Naive thymus-derived CD4-positive, alpha-beta T cell (primary cell): ENCODE measurements around the gene SGCA. TPM values are rescaled to one million over a fixed set of nuclear protein-coding genes. Genes with fewer than 3 reads are reported as not detected.
A peak's percentile ranks its signal among the peaks of the same experiment; 100 is the strongest.

Experiments used
- ATAC-seq: fragments of 150-1000 bp; cut with Tn5 transposase; 2 replicates; pipeline ENCODE4 v1.10.0; 2021; ENCODE audit warnings: mild to moderate bottlenecking, moderate library complexity
- CTCF ChIA-PET: fragments of 350-600 bp; sonication (Branson Sonifier 250); formaldehyde crosslinking; loops from one replicate; lab custom pipeline; 2021; ENCODE audit warnings: antibody characterized with exemption; lab: Charles Lee
- POLR2A ChIA-PET: fragments of 350-600 bp; sonication (Branson Sonifier 250); formaldehyde crosslinking; loops from one replicate; lab custom pipeline; 2021; ENCODE audit warnings: antibody characterized with exemption, inconsistent platforms; lab: Charles Lee
- DNase-seq, 9 donors: peaks; one replicate each; pipeline versions ENCODE4 v3.0.0 to v3.0.0-alpha.2; 2020 to 2022; ENCODE audit warnings: mixed read lengths in 1 of 9
- H3K27ac ChIP-seq: one replicate; pipeline ENCODE4 v1.7.0; 2013; ENCODE audit warnings: mild to moderate bottlenecking, low read depth, low read length, moderate library complexity
- H3K27me3 ChIP-seq, 2 donors: one replicate each; pipeline ENCODE4 v1.7.0; 2013; ENCODE audit warnings: low read length in 2 of 2, mild to moderate bottlenecking in 2 of 2, moderate library complexity in 2 of 2; ENCODE audit not compliant: control insufficient read depth in 2 of 2, insufficient read depth in 2 of 2
- H3K36me3 ChIP-seq, 3 experiments: 1 replicate in 2 of 3; 2 replicates in 1 of 3; pipeline ENCODE4 v1.7.0; 2013; ENCODE audit warnings: low read length in 3 of 3, mild to moderate bottlenecking in 3 of 3, moderate library complexity in 1 of 3; ENCODE audit not compliant: insufficient read depth in 3 of 3, control insufficient read depth in 2 of 3
- H3K4me1 ChIP-seq, 2 donors: one replicate each; pipeline ENCODE4 v1.7.0; 2013; ENCODE audit warnings: low read length in 2 of 2, mild to moderate bottlenecking in 2 of 2, moderate library complexity in 1 of 2; ENCODE audit not compliant: control insufficient read depth in 2 of 2, insufficient read depth in 2 of 2
- H3K4me3 ChIP-seq: 2 replicates; pipeline ENCODE4 v1.7.0; 2013; ENCODE audit warnings: mild to moderate bottlenecking, low read length
- H3K9me3 ChIP-seq, 3 experiments: 1 replicate in 2 of 3; 2 replicates in 1 of 3; pipeline ENCODE4 v1.7.0; 2013; ENCODE audit warnings: low read length in 3 of 3; ENCODE audit not compliant: control insufficient read depth in 2 of 3
- H3K27ac Mint-ChIP-seq, 9 donors: one replicate each; pipeline ENCODE4 v1.8.0; 2020 to 2022; ENCODE audit warnings: mixed read lengths in 9 of 9, mild to moderate bottlenecking in 8 of 9, moderate library complexity in 5 of 9, inconsistent platforms in 2 of 9
- H3K27me3 Mint-ChIP-seq, 5 donors: one replicate each; pipeline ENCODE4 v1.8.0; 2021 to 2022; ENCODE audit warnings: mixed read lengths in 5 of 5, mild to moderate bottlenecking in 1 of 5
- H3K36me3 Mint-ChIP-seq, 5 donors: one replicate each; pipeline ENCODE4 v1.8.0; 2020 to 2022; ENCODE audit warnings: mixed read lengths in 5 of 5, mild to moderate bottlenecking in 3 of 5, inconsistent platforms in 1 of 5
- H3K4me1 Mint-ChIP-seq, 7 donors: one replicate each; pipeline ENCODE4 v1.8.0; 2020 to 2022; ENCODE audit warnings: mixed read lengths in 7 of 7, mild to moderate bottlenecking in 3 of 7, inconsistent platforms in 1 of 7
- H3K4me3 Mint-ChIP-seq, 10 donors: one replicate each; pipeline ENCODE4 v1.8.0; 2020 to 2022; ENCODE audit warnings: mild to moderate bottlenecking in 10 of 10, mixed read lengths in 10 of 10, moderate library complexity in 6 of 10, inconsistent platforms in 2 of 10
- H3K9me3 Mint-ChIP-seq, 11 donors: one replicate each; pipeline ENCODE4 v1.8.0; 2020 to 2022; ENCODE audit warnings: mixed read lengths in 11 of 11, mild to moderate bottlenecking in 4 of 11, inconsistent platforms in 1 of 11, moderate library complexity in 1 of 11
- intact Hi-C, 2 donors: fragments of 100-400 bp; cut with micrococcal nuclease; formaldehyde crosslinking; loops; one replicate each; pipeline ENCODE4 v1.15.1; 2023
- polyA plus RNA-seq, 2 donors: library from polyadenylated mRNA; unstranded; fragments of 300-500 nt; fragmentation: Illumina TruSeq; gene quantifications; one replicate each; pipeline ENCODE4 v1.2.3, GENCODE V29; 2021
- total RNA-seq, 6 experiments: library from RNA in 5 of 6; stranded (reverse) in 5 of 6; gene quantifications; 1 replicate in 5 of 6; 2 replicates in 1 of 6; pipeline ENCODE4 v1.2.3 and lab custom pipeline; 2021 to 2026

SGCA gene
- total and polyA plus RNA-seq, 7 experiments from 2014 or later = 0.69 TPM; not detected in 6

DNA sequence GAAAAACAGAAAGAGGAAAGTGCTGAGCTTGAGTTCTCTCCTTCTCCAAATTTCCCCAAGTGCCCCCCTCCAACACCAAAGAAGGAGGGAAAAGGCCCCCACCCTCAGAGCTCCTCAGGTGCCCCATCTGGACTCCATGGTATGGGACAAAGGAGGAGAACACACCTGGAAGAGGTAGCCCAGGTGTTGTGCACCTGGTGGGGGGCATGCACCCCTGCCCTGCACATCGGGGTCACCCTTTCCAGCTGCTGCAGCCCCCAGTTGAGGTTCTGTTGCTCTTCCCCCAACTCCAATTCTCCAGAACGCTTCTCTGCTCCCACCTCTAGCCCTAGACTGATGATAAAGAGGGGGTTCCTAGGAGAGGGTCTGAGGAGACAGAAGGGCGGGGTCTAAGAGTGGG lies 38.6 kb downstream of the SGCA start:
- intact Hi-C loops = no loop called here
- Histone ChIP-seq H3K27ac (no peak overlapping the region), H3K27me3 (peaks cover 0 to 13% of the 10 kb centered on the region in 2 donors), H3K4me3 (no peak overlapping the region), H3K4me1 (peaks cover 12% of the 10 kb centered on the region in 2 donors), H3K36me3 (no peaks in the 10 kb centered on the region), H3K9me3 (no peaks in the 10 kb centered on the region)
- Mint-ChIP-seq H3K27me3 (peaks cover 64 to 76% (median 69%) of the 10 kb centered on the region in 5 donors), H3K27ac (no peak overlapping the region), H3K9me3 (peaks cover 0 to 5% (median 0%) of the 10 kb centered on the region in 11 donors), H3K4me3 (no peak overlapping the region), H3K4me1 (peaks cover 8 to 23% (median 20%) of the 10 kb centered on the region in 7 donors), H3K36me3 (peaks cover 0 to 3% (median 0%) of the 10 kb centered on the region in 5 donors)
- ChIA-PET POLR2A (interaction anchor here (0.7 kb wide), 1 partner anchor 11 kb away, joined by 4 read pairs; no protein-coding TSS in a partner anchor), CTCF (interaction anchor here (0.6 to 1.3 kb wide), 3 partner anchors 9 to 356 kb away, joined by 3 read pairs; partner anchors contain the start of gene CACNA1G)
- no peak for ATAC-seq
- DNase-seq = no peak

GRCh38 chr17:50205111-50205962 lies 39.5 kb downstream of the SGCA start:
- peaks cover 0 to 13% of the 10 kb centered on the region in 2 donors for H3K27me3 ChIP-seq
- H3K27ac ChIP-seq = no peak overlapping the region
- H3K36me3 ChIP-seq = no peaks in the 10 kb centered on the region
- Mint-ChIP-seq H3K4me1 (peaks cover 6 to 16% (median 14%) of the 10 kb centered on the region in 7 donors), H3K36me3 (peaks cover 0 to 3% (median 0%) of the 10 kb centered on the region in 5 donors), H3K4me3 (no peak overlapping the region), H3K27me3 (peaks cover 64 to 72% (median 69%) of the 10 kb centered on the region in 5 donors), H3K9me3 (peaks cover 0 to 5% (median 0%) of the 10 kb centered on the region in 11 donors), H3K27ac (peak overlapping the region in 1 of 9 donors; percentile 58)
- ATAC-seq = no peak
- peaks cover 5 to 6% of the 10 kb centered on the region in 2 donors for H3K4me1 ChIP-seq
- ChIA-PET CTCF (interaction anchor here (1.1 to 1.3 kb wide), 2 partner anchors 8 to 88 kb away, joined by 3 read pairs; no protein-coding TSS in a partner anchor), POLR2A (no interaction called here)
- H3K9me3 ChIP-seq = no peaks in the 10 kb centered on the region
- intact Hi-C loops = no loop called here
- H3K4me3 ChIP-seq = no peak overlapping the region
- no peak for DNase-seq

GRCh38 chr17:50205963-50206505 lies 40.2 kb downstream of the SGCA start:
- Mint-ChIP-seq H3K27ac (no peak overlapping the region), H3K27me3 (peaks cover 60 to 68% (median 63%) of the 10 kb centered on the region in 5 donors), H3K36me3 (peaks cover 0 to 3% (median 0%) of the 10 kb centered on the region in 5 donors), H3K4me3 (no peak overlapping the region), H3K9me3 (peaks cover 0 to 5% (median 0%) of the 10 kb centered on the region in 11 donors), H3K4me1 (peaks cover 4 to 10% (median 7%) of the 10 kb centered on the region in 7 donors)
- Histone ChIP-seq H3K9me3 (no peaks in the 10 kb centered on the region), H3K4me3 (no peak overlapping the region), H3K27ac (no peak overlapping the region), H3K36me3 (no peaks in the 10 kb centered on the region), H3K4me1 (peaks cover under 1 to 2% of the 10 kb centered on the region in 2 donors), H3K27me3 (peaks cover 0 to 11% of the 10 kb centered on the region in 2 donors)
- DNase-seq = no peak
- CTCF ChIA-PET = interaction anchor here (0.7 kb wide), 2 partner anchors 27 to 220 kb away, joined by 3 to 7 read pairs; no protein-coding TSS in a partner anchor
- intact Hi-C loops = no loop called here
- ATAC-seq = no peak
- POLR2A ChIA-PET = no interaction called here

GRCh38 chr17:50206604-50207293 lies 40.9 kb downstream of the SGCA start:
- ATAC-seq (no peak), DNase-seq (no peak)
- H3K4me3 Mint-ChIP-seq = peak overlapping the region in 5 of 10 donors; percentile 15 to 52 (median 45)
- Histone ChIP-seq H3K9me3 (no peaks in the 10 kb centered on the region), H3K27me3 (peaks cover under 1 to 4% of the 10 kb centered on the region in 2 donors), H3K4me3 (no peak overlapping the region), H3K27ac (no peak overlapping the region), H3K4me1 (no peaks in the 10 kb centered on the region), H3K36me3 (no peaks in the 10 kb centered on the region)
- no peak overlapping the region for H3K27ac Mint-ChIP-seq
- intact Hi-C loops = no loop called here
- H3K4me1 Mint-ChIP-seq = peaks cover 0 to 6% (median 5%) of the 10 kb centered on the region in 7 donors
- peaks cover 0 to 2% (median 0%) of the 10 kb centered on the region in 11 donors for H3K9me3 Mint-ChIP-seq
- H3K27me3 Mint-ChIP-seq = peaks cover 58 to 69% (median 58%) of the 10 kb centered on the region in 5 donors
- ChIA-PET CTCF (interaction anchor here (0.7 kb wide), 2 partner anchors 26 to 220 kb away, joined by 3 to 7 read pairs; no protein-coding TSS in a partner anchor), POLR2A (no interaction called here)
- H3K36me3 Mint-ChIP-seq = peaks cover 0 to 3% (median 0%) of the 10 kb centered on the region in 5 donors

DNA sequence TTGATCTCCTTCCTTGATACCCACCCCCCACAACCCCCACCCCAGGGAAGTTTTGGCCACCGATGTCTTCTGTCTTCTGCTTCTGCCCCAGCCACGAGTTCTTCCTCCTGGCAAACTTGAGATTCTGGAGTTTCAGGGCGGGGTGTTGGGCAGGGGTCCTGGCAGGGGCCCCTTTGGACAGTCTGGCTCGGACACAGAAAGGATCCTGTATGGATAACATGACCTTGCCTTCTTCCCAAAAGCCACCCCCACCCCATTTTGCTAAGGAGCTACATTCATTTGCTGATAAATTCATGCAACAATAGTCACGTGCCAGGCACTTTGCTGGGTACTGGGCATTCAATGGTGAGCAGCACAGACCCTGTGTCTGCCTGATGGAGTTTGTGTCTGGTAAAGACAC lies 41.5 kb downstream of the SGCA start:
- no peak overlapping the region for H3K4me3 ChIP-seq
- H3K4me1 Mint-ChIP-seq = peaks cover 4 to 6% (median 5%) of the 10 kb centered on the region in 7 donors
- intact Hi-C loops = no loop called here
- H3K9me3 Mint-ChIP-seq = peaks cover 0 to 2% (median 0%) of the 10 kb centered on the region in 11 donors
- ATAC-seq = no peak
- ChIA-PET CTCF (interaction anchor here (0.7 kb wide), 1 partner anchor 88 kb away, joined by 3 read pairs; no protein-coding TSS in a partner anchor), POLR2A (no interaction called here)
- H3K27ac ChIP-seq = no peak overlapping the region
- H3K27me3 ChIP-seq = peaks cover 0 to 6% of the 10 kb centered on the region in 2 donors
- H3K9me3 ChIP-seq = no peaks in the 10 kb centered on the region
- peaks cover 0 to 3% (median 0%) of the 10 kb centered on the region in 5 donors for H3K36me3 Mint-ChIP-seq
- no peaks in the 10 kb centered on the region for H3K4me1 ChIP-seq
- no peak overlapping the region for H3K27ac Mint-ChIP-seq
- peaks cover 52 to 67% (median 55%) of the 10 kb centered on the region in 5 donors for H3K27me3 Mint-ChIP-seq
- H3K4me3 Mint-ChIP-seq = no peak overlapping the region
- no peaks in the 10 kb centered on the region for H3K36me3 ChIP-seq
- no peak for DNase-seq
